ENCODE measurements around the gene MAGEB3. TPM values are rescaled to one million over a fixed set of nuclear protein-coding genes. Genes with fewer than 3 reads are reported as not detected.

Gene MAGEB3
- total and polyA plus RNA-seq, 9 of the 15 experiments (the other 6 are each of a cell fraction or from before 2014, with no cell fraction given) = 0.07 to 0.11 TPM; not detected in 7

DNA sequence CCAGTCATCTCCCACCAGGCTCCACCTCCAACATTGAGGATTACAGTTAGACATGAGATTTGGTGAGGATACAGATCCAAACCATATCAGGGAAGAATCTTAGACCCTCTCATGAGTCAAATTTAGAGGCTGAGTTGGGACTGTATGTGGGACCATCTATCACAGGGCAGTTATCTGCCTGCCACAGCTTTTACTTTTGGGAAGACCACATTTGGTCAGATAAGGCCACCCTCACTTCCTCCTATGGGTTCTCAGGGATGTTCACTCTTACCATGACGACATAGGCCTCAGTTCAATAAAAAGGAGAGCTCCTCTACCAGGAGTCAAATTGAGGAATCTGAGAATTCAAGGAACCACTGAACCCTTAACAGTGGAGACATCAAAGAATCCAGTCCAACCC is 13.0 kb upstream of the MAGEB3 start (continued):
- TF ChIP-seq RBM17 (IDR thresholded peaks at IDR 0.05; ENCODE audit: borderline replicate concordance, low read depth, low read length) (no peak), NCOA6 (IDR thresholded peaks at IDR 0.05) (no peak), CSDE1 (IDR thresholded peaks at IDR 0.05) (no peak), ZFPM2 (CRISPR knock-in tag; IDR thresholded peaks at IDR 0.05) (no peak), SRSF1 (IDR thresholded peaks at IDR 0.05; ENCODE audit: low read depth, low read length) (no peak), ZNF274 (IDR thresholded peaks at IDR 0.05; ENCODE audit: borderline replicate concordance, low read depth, low read length) (no peak), BRD4 (IDR thresholded peaks at IDR 0.05) (no peak), SIRT6 (IDR thresholded peaks at IDR 0.05; ENCODE audit: low read depth, low read length) (no peak), GABPB2 (CRISPR knock-in tag; conservative IDR thresholded peaks at IDR 0.05) (no peak), GTF2E2 (tag; IDR thresholded peaks at IDR 0.05) (no peak), SAFB (IDR thresholded peaks at IDR 0.05; ENCODE audit: borderline replicate concordance, low read depth, low read length) (no peak), RFX7 (CRISPR knock-in tag; IDR thresholded peaks at IDR 0.05) (no peak), HNRNPH1 (optimal IDR thresholded peaks at IDR 0.05; ENCODE audit: low read depth, low read length) (no peak), ZNF785 (CRISPR knock-in tag; IDR thresholded peaks at IDR 0.05) (no peak), KLF6 (CRISPR knock-in tag; IDR thresholded peaks at IDR 0.05; ENCODE audit: borderline replicate concordance) (no peak), BMI1 (IDR thresholded peaks at IDR 0.05; ENCODE audit: low read length) (no peak), ZNF12 (CRISPR knock-in tag; IDR thresholded peaks at IDR 0.05) (no peak), MTA2 (IDR thresholded peaks at IDR 0.05; ENCODE audit: low read depth) (no peak), ZKSCAN3 (CRISPR knock-in tag; IDR thresholded peaks at IDR 0.05) (no peak), SETDB1 (IDR thresholded peaks at IDR 0.05; ENCODE audit: low read length) (no peak), MBD2 (IDR thresholded peaks at IDR 0.05; ENCODE audit: borderline replicate concordance, low read depth) (no peak; the same call in 1 of the 2 replicates), DPF2 (IDR thresholded peaks at IDR 0.05) (peak; percentile 56; the same call in 1 of the 2 replicates), KLF1 (tag; IDR thresholded peaks at IDR 0.05) (no peak), BRCA1 (IDR thresholded peaks at IDR 0.05) (no peak), BRCA1 (CRISPR knock-in tag; IDR thresholded peaks at IDR 0.05) (no peak), HNRNPL (IDR thresholded peaks at IDR 0.05; ENCODE audit: low read depth, low read length) (no peak), KHSRP (IDR thresholded peaks at IDR 0.05) (no peak)
- TF ChIP-seq, protein P1, sequence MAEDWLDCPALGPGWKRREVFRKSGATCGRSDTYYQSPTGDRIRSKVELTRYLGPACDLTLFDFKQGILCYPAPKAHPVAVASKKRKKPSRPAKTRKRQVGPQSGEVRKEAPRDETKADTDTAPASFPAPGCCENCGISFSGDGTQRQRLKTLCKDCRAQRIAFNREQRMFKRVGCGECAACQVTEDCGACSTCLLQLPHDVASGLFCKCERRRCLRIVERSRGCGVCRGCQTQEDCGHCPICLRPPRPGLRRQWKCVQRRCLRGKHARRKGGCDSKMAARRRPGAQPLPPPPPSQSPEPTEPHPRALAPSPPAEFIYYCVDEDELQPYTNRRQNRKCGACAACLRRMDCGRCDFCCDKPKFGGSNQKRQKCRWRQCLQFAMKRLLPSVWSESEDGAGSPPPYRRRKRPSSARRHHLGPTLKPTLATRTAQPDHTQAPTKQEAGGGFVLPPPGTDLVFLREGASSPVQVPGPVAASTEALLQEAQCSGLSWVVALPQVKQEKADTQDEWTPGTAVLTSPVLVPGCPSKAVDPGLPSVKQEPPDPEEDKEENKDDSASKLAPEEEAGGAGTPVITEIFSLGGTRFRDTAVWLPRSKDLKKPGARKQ (CRISPR knock-in tag; IDR thresholded peaks at IDR 0.05) = no peak
- TF ChIP-seq, protein P2, sequence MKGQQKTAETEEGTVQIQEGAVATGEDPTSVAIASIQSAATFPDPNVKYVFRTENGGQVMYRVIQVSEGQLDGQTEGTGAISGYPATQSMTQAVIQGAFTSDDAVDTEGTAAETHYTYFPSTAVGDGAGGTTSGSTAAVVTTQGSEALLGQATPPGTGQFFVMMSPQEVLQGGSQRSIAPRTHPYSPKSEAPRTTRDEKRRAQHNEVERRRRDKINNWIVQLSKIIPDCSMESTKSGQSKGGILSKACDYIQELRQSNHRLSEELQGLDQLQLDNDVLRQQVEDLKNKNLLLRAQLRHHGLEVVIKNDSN (CRISPR knock-in tag; IDR thresholded peaks at IDR 0.05) = no peak
- TF ChIP-seq, protein P3, sequence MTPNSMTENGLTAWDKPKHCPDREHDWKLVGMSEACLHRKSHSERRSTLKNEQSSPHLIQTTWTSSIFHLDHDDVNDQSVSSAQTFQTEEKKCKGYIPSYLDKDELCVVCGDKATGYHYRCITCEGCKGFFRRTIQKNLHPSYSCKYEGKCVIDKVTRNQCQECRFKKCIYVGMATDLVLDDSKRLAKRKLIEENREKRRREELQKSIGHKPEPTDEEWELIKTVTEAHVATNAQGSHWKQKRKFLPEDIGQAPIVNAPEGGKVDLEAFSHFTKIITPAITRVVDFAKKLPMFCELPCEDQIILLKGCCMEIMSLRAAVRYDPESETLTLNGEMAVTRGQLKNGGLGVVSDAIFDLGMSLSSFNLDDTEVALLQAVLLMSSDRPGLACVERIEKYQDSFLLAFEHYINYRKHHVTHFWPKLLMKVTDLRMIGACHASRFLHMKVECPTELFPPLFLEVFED (CRISPR knock-in tag; conservative IDR thresholded peaks at IDR 0.05) = no peak
- TF ChIP-seq, protein P4, sequence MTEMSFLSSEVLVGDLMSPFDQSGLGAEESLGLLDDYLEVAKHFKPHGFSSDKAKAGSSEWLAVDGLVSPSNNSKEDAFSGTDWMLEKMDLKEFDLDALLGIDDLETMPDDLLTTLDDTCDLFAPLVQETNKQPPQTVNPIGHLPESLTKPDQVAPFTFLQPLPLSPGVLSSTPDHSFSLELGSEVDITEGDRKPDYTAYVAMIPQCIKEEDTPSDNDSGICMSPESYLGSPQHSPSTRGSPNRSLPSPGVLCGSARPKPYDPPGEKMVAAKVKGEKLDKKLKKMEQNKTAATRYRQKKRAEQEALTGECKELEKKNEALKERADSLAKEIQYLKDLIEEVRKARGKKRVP (CRISPR knock-in tag; IDR thresholded peaks at IDR 0.05) = no peak
